Neural progenitor cell (in vitro differentiated cells): Measurements from ENCODE around the gene BRD9. TPM values are rescaled to one million over a fixed set of nuclear protein-coding genes. Genes with fewer than 3 reads are reported as not detected.
"Not testable (repeated sequence)": the region's sequence is repeated elsewhere in the genome, so short reads cannot be mapped to it uniquely, and the experiment has no call there.

Source experiments
- DNase-seq: peaks from one replicate; pipeline ENCODE4 v3.0.0-alpha.2; 2016; ENCODE audit warnings: low spot score
- H2AFZ ChIP-seq: fragments of 200-600 bp; sonication (generic); replicated peaks from 2 replicates; pipeline ENCODE4 v1.6.1; 2016; ENCODE audit warnings: antibody characterized with exemption
- H3F3A ChIP-seq: fragments of 200-600 bp; sonication (generic); 2 replicates; pipeline ENCODE4 v1.6.1; 2016; ENCODE audit warnings: antibody characterized with exemption, low read depth
- H3K27ac ChIP-seq: fragments of 200-600 bp; sonication (generic); 2 replicates; pipeline ENCODE4 v1.5.1; 2016; ENCODE audit warnings: mild to moderate bottlenecking
- H3K27me3 ChIP-seq: fragments of 200-600 bp; sonication (generic); 2 replicates; pipeline ENCODE4 v1.6.1; 2016; ENCODE audit warnings: mild to moderate bottlenecking, moderate library complexity
- H3K36me3 ChIP-seq: fragments of 200-600 bp; sonication (generic); 2 replicates; pipeline ENCODE4 v1.5.1; 2016
- H3K4me1 ChIP-seq: fragments of 200-600 bp; sonication (generic); 2 replicates; pipeline ENCODE4 v1.6.1; 2016; ENCODE audit warnings: mixed run types
- H3K4me2 ChIP-seq: fragments of 200-600 bp; sonication (generic); 2 replicates; pipeline ENCODE4 v1.6.1; 2016
- H3K4me3 ChIP-seq: fragments of 200-600 bp; sonication (generic); 2 replicates; pipeline ENCODE4 v1.5.1; 2016
- H3K79me2 ChIP-seq: fragments of 200-600 bp; sonication (generic); 2 replicates; pipeline ENCODE4 v1.6.1; 2016; ENCODE audit warnings: low read depth
- H3K9ac ChIP-seq: fragments of 200-600 bp; sonication (generic); 2 replicates; pipeline ENCODE4 v1.6.1; 2016
- H3K9me3 ChIP-seq: fragments of 200-600 bp; sonication (generic); 2 replicates; pipeline ENCODE4 v1.5.1; 2016; ENCODE audit warnings: low read depth
- H4K20me1 ChIP-seq: fragments of 200-600 bp; sonication (generic); 2 replicates; pipeline ENCODE4 v1.6.1; 2016; ENCODE audit warnings: low read depth
- H3K27ac Mint-ChIP-seq: 3 replicates; pipeline ENCODE4 v1.8.0; 2021; ENCODE audit warnings: mixed read lengths
- H3K27me3 Mint-ChIP-seq: 2 replicates; pipeline ENCODE4 v1.8.0; 2022; ENCODE audit warnings: low read depth, mild to moderate bottlenecking, inconsistent platforms, moderate library complexity, mixed read lengths; ENCODE audit not compliant: insufficient read depth
- H3K36me3 Mint-ChIP-seq: 3 replicates; pipeline ENCODE4 v1.8.0; 2021; ENCODE audit warnings: mixed read lengths
- H3K4me1 Mint-ChIP-seq: 3 replicates; pipeline ENCODE4 v1.8.0; 2021; ENCODE audit warnings: mixed read lengths
- H3K4me3 Mint-ChIP-seq: 3 replicates; pipeline ENCODE4 v1.8.0; 2021; ENCODE audit warnings: mild to moderate bottlenecking, moderate library complexity, mixed read lengths
- H3K9me3 Mint-ChIP-seq: 3 replicates; pipeline ENCODE4 v1.8.0; 2020; ENCODE audit warnings: mixed read lengths
- CTCF ChIP-seq: fragments of 200-600 bp; sonication (generic); IDR thresholded peaks from 2 replicates; pipeline ENCODE4 v1.5.1; 2017; ENCODE audit warnings: antibody characterized with exemption, mild to moderate bottlenecking
- EZH2 ChIP-seq: fragments of 200-600 bp; sonication (generic); IDR thresholded peaks from 2 replicates; pipeline ENCODE4 v1.6.1; 2017; ENCODE audit warnings: antibody characterized with exemption, mild to moderate bottlenecking, moderate library complexity
- EZH2phosphoT487 ChIP-seq: fragments of 200-600 bp; sonication (generic); IDR thresholded peaks from 2 replicates; pipeline ENCODE4 v1.6.1; 2017; ENCODE audit warnings: antibody characterized with exemption
- total RNA-seq: library from RNA; depleted of rRNA; stranded (reverse); fragments of >200 nt; gene quantifications from 2 replicates; pipeline ENCODE4 v1.2.3, GENCODE V29; 2015; ENCODE audit warnings: low replicate concordance

Gene BRD9
- total RNA-seq, 1 donor from 2014 or later, result 37.5 TPM

- no peak overlapping the region for H3K4me2 ChIP-seq
- H3K4me3 ChIP-seq, result no peak overlapping the region
- Mint-ChIP-seq H3K36me3 (no peaks in the 10 kb centered on the region), H3K27me3 (peaks cover 10% of the 10 kb centered on the region), H3K4me1 (peaks cover 13% of the 10 kb centered on the region), H3K27ac (no peak overlapping the region), H3K9me3 (no peaks in the 10 kb centered on the region), H3K4me3 (no peak overlapping the region)
- TF ChIP-seq CTCF, result no peak
- TF ChIP-seq EZH2, result no peak
- TF ChIP-seq EZH2phosphoT487, result no peak
- H4K20me1 ChIP-seq, result no peaks in the 10 kb centered on the region
- H3K27me3 ChIP-seq, result no peaks in the 10 kb centered on the region
- no peaks in the 10 kb centered on the region for H3K36me3 ChIP-seq
- H3K9ac ChIP-seq, result no peak overlapping the region
- H3F3A ChIP-seq, result no peaks in the 10 kb centered on the region
- no peak overlapping the region for H3K27ac ChIP-seq
- H3K4me1 ChIP-seq, result peaks cover 9% of the 10 kb centered on the region
- DNase-seq, result no peak
- H2AFZ ChIP-seq, result no peak overlapping the region
- H3K79me2 ChIP-seq, result no peaks in the 10 kb centered on the region
- no peaks in the 10 kb centered on the region for H3K9me3 ChIP-seq
Measured at GRCh38 chr5:854217-854616, 38.4 kb downstream of the BRD9 start.

GRCh38 chr5:853416-854090 lies 39.0 kb downstream of the BRD9 start:
- not testable (repeated sequence) for H3K36me3 Mint-ChIP-seq, H3K36me3 ChIP-seq, H3K9me3 Mint-ChIP-seq, DNase-seq, H3K4me2 ChIP-seq, H3K79me2 ChIP-seq, H3K9ac ChIP-seq, H3K27ac ChIP-seq, H4K20me1 ChIP-seq, H3K4me3 ChIP-seq, H3K4me1 ChIP-seq, H3K27me3 Mint-ChIP-seq, H3K27ac Mint-ChIP-seq, H3K9me3 ChIP-seq, H3K4me3 Mint-ChIP-seq, H3K27me3 ChIP-seq, H2AFZ ChIP-seq, H3F3A ChIP-seq
- H3K4me1 Mint-ChIP-seq, result peaks cover 18% of the 10 kb centered on the region

GRCh38 chr5:852431-853401 lies 39.9 kb downstream of the BRD9 start:
- Mint-ChIP-seq H3K27ac (peak overlapping the region; percentile 1), H3K9me3 (no peaks in the 10 kb centered on the region), H3K36me3 (no peaks in the 10 kb centered on the region), H3K4me3 (no peak overlapping the region), H3K4me1 (peaks cover 18% of the 10 kb centered on the region), H3K27me3 (peaks cover 2% of the 10 kb centered on the region)
- no peak overlapping the region for H3K27ac ChIP-seq
- TF ChIP-seq EZH2phosphoT487, result no peak
- no peaks in the 10 kb centered on the region for H3K79me2 ChIP-seq
- DNase-seq, result no peak
- no peak overlapping the region for H2AFZ ChIP-seq
- H4K20me1 ChIP-seq, result no peaks in the 10 kb centered on the region
- H3K4me2 ChIP-seq, result no peak overlapping the region
- no peaks in the 10 kb centered on the region for H3F3A ChIP-seq
- no peaks in the 10 kb centered on the region for H3K9me3 ChIP-seq
- H3K27me3 ChIP-seq, result no peaks in the 10 kb centered on the region
- H3K4me3 ChIP-seq, result no peak overlapping the region
- no peaks in the 10 kb centered on the region for H3K36me3 ChIP-seq
- peaks cover 9% of the 10 kb centered on the region for H3K4me1 ChIP-seq
- no peak overlapping the region for H3K9ac ChIP-seq

- H3K9ac ChIP-seq, result no peak overlapping the region
- H3K4me2 ChIP-seq, result no peak overlapping the region
- H3K27ac Mint-ChIP-seq, result peak overlapping the region; percentile 1
- H3K36me3 Mint-ChIP-seq, result no peaks in the 10 kb centered on the region
- H3F3A ChIP-seq, result no peaks in the 10 kb centered on the region
- H3K4me3 Mint-ChIP-seq, result no peak overlapping the region
- H3K4me3 ChIP-seq, result no peak overlapping the region
- H3K9me3 Mint-ChIP-seq, result no peaks in the 10 kb centered on the region
- no peaks in the 10 kb centered on the region for H3K27me3 ChIP-seq
- H3K9me3 ChIP-seq, result no peaks in the 10 kb centered on the region
- H3K79me2 ChIP-seq, result no peaks in the 10 kb centered on the region
- TF ChIP-seq EZH2 (no peak), CTCF (no peak), EZH2phosphoT487 (no peak)
- H3K4me1 Mint-ChIP-seq, result peaks cover 18% of the 10 kb centered on the region
- no peak overlapping the region for H2AFZ ChIP-seq
- H4K20me1 ChIP-seq, result no peaks in the 10 kb centered on the region
- H3K4me1 ChIP-seq, result peaks cover 9% of the 10 kb centered on the region
- no peaks in the 10 kb centered on the region for H3K36me3 ChIP-seq
- H3K27me3 Mint-ChIP-seq, result peaks cover 2% of the 10 kb centered on the region
- no peak overlapping the region for H3K27ac ChIP-seq
- no peak for DNase-seq
Measured at GRCh38 chr5:852018-852417, 40.6 kb downstream of the BRD9 start.
